GM18870 (cell line): ENCODE data around the gene HLA-DQB1.
"Not testable (repeated sequence)": the region's sequence is repeated elsewhere in the genome, so short reads cannot be mapped to it uniquely, and the experiment has no call there.

Experiments
- ATAC-seq: cut with Tn5 transposase; IDR thresholded peaks from one replicate; pipeline ENCODE4 v1.9.1; 2021; ENCODE audit warnings: moderate library complexity; ENCODE audit not compliant: unreplicated experiment

The HLA-DQB1 gene

DNA sequence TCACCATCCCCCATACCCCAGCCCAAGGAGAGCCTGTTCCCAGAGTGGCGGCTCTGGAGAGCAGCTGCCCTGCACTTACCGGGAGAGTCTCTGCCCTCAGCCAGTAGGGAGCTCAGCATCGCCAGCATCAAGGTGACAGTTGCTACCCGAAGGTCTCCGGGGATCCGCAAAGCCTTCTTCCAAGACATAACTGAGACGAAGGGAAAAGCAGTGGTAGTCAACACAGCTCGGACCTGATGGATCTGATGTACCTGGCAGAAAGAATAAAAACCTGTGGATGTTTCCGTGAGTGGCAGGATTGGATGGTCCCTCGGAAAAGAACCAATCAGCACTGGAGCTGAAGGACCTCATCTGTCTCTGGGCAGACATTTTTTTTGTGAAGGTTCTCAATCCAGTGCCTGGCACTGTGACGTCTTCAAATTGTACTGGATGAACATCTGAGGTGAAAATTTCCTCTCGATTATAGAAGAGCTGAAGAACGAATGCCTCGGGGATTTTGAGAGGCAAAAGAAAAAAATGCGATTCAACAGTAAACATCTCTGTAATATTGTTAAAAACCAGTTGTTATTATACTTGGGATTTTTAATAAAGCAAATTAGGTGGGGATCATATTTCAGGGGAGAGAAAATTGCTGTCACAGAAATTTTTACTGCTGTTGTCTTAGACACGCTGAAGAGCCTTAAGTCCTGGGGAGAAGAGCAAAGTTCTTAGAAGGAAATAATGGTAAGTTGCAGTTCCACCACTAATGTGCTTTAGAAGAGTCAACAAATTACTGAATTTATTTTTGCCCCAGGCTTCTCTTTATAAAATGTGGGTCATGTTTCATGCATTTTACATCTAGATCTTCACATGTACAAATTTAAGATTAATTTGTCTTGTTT lies at the start of gene HLA-DQB1:
Gene HLA-DQB1, minus strand, starts transcription at position 238 of the 881 bp plus-strand sequence. Its CDS starts 50 bp downstream, at position 188.
- peak; percentile 72 for ATAC-seq

DNA sequence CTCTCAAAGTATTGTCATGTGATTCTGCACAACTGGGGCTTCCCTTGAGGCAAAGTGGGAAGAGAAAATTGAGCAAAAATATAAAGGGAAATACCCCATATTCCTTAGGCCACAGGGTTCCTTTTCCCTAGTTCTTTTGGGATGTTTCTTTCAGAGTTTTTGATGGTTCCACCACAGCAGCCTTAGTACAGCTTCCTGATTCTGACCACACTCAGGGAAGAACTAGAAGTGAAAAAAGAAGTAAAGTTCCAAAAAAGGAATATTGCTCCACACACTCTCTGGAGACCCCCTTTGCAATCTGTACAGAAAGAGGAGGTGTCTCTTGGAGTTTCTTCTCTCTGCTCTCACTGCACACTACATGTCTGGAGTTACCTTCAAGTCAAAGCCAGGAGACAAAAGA lies 46.8 kb upstream of the HLA-DQB1 start:
- ATAC-seq, result no peak

GRCh38 chr6:32709625-32710024 lies 43.2 kb upstream of the HLA-DQB1 start:
- ATAC-seq, result no peak

GRCh38 chr6:32705164-32705563 lies 38.7 kb upstream of the HLA-DQB1 start:
- ATAC-seq, result not testable (repeated sequence)

DNA sequence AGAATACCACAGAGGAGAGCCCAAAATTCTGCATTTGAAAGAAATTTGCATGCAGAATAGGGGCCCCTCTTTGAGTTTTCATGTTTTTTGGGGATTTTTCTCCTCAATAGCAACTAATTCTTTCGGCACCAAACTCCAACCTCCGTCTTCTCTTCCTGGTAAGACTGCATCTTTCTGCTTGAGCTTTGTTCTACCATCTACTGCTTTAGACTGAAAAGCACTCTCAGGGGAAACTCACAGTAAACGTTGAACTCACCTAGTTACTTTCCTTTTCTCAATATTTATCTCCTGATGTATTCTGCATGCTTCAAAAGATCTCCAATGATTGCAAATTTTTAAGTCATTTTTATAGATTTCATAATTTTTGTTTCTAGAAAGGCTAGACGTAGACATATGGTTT lies 36.9 kb upstream of the HLA-DQB1 start:
- ATAC-seq, result no peak

DNA sequence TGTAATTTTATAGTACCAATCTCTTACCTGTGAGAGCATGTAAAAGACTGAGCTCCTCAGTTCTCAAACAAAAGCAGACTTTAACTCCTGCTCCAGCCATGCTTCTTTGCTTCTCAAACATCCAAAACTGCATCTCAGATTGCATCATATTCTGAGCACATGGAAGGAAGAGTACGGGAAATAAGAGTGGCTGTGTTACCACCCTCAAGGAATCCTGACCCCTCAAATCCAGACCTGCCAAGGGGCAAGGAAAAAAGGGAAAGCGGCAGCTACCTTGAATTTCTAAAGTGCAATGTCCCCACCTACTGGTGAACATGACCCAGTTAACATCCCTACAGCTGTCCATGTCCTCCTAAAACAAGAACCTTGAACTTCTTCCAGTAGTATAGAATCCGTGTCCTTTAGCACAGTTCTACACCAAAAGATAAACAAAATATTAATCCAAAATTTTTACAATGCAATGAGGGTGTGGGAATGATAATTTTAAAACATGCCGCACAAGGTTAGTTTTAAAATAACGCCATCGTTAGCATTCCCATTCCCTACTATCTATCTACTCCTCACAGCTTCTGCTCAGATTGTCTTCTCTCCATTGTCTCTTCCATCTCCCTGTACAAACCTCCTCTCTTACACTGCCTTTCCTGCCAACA lies 34.1 kb upstream of the HLA-DQB1 start:
- ATAC-seq, result no peak

GRCh38 chr6:32697031-32697430 lies 30.6 kb upstream of the HLA-DQB1 start:
- no peak for ATAC-seq

DNA sequence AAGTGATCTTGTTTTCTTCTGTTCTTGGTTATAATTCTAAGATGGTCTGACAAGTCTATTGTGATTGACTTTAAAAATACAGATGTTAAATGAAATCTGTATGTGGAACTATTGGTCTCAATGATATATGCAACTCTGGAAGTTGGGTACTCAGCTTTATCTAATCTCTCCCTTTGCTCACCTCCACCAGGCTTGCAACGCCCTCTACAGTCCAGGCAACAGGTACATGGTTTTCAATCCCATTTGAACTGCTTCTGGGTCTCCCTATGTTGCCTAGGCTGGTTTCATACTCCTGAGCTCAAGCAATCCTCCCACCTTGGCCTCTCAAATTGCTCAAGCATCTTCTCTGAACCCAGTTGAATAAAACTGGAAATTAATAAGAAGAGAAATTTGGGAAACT lies 25.6 kb upstream of the HLA-DQB1 start:
- no peak for ATAC-seq

DNA sequence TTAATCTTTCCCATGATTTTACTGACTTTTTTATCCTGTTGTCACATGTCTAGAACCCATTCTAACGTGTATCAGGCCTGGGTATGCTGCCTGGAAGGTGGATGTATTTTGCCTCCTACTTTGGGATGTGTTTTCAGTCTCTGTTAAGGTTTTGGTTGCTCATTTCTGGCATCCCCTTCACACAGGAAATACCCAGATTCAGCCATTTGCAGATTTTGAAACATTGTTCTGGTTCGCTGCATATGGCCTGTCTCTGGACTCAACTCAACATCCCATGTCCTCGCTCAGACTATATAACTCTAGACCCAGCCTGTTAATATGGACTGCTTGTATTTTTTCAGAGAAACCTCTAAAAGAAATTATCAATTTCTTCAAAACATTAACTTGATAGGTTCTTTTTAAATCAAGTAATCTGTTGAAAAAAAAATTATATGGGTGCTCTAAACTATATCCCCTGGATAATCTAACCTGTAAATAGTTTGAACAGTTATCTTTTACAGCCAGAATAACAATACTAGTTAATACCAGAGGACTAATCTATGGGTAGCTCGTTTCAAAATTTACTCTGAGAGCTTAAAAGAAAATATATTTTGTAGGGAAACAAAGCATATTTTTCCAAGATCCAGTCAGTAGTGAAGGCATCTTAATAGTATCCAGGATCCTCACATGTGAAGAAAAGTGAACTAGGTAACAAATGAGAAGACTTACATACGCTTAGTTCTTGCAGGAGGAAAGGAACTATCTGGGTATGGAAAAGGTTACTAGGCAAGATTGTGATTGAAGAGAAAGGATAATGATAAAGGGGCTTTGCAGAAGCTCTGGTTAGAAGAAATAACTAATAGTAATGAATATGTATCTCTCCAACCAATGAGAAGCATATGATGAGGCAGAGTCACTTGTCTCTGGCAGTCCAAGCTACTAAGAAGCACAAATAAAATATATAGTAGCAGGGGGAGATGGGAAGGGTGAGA lies 23.4 kb upstream of the HLA-DQB1 start:
- ATAC-seq, result no peak

DNA sequence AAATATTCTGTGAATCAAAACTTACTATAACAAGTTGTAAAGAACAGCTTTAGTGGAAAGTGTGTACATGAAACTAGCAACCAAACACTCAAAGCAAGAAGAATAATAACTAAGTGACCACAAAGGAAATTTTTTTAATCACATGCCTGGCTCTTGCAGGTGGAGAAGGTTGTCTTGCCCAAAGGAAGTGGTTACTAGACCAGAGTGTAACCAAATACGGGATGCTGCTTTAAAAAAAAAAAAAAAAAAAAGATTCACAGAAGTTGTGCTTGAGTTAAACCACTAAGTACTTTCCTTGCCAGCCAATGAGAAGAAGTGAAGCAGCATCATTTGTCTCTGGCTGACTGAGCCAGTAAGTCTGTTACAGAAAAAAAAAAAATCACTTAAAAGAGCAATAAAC lies 19.1 kb upstream of the HLA-DQB1 start:
- ATAC-seq, result peak; percentile 84

DNA sequence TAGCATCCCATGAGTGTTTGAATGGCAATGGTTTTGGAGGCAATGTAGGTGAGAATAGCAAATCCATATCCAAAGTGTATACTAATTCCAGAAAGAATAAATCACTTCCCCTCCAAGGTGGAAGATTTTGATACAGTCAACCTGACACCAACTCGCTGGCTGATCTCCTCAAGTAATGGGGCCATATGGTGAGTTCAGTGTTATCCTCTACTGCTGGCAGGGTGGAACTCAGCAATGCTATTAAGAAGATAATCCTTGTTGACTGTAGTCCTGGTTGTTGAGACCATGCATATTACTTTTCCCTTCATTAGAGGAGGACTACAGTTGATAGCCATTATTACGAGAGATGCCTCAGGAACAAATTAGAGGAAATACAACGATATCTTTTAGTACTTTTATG lies 17.8 kb upstream of the HLA-DQB1 start:
- ATAC-seq, result no peak

DNA sequence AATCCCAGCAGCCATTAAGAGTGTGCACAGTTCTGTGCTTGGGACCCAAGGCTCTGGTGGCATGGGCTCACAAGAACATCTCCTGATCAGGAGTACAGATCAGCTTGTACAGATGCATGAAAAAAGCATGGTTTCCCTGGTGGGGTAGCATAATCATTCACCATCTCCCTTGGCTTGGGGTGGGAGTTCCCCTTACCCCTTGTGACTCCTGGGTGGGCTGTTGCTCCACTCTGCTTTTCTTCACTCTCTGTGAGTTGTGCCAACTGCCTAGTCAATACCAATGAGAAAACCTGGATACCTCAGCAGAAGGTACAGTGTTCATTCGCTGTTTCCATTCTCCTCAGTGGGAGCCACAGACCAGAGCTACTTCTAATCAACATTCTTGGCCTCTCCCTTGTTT lies 13.6 kb upstream of the HLA-DQB1 start:
- no peak for ATAC-seq

- ATAC-seq, result no peak
These were observed 13.0 kb upstream of the HLA-DQB1 start for GRCh38 chr6:32679492-32679891.

- ATAC-seq, result not testable (repeated sequence)
These were observed 7.7 kb upstream of the HLA-DQB1 start for GRCh38 chr6:32674123-32674522.

DNA sequence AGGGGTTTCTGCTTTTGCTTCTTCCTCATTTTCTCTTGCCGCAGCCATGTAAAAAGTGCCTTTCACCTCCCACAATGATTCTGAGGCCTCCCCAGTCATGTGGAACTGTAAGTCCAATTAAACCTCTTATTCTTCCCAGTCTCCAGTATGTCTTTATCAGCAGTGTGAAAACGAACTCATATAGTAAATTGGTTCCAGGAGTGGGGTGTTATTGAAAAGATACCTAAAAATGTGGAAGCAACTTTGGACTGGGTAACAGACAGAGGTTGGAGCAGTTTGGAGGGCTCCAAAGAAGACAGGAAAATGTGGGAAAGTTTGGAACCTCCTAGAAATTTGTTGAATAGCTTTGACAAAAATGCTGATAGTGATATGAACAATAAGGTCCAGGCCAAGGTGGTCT lies 5.5 kb upstream of the HLA-DQB1 start:
- not testable (repeated sequence) for ATAC-seq

GRCh38 chr6:32669893-32670292 lies 3.4 kb upstream of the HLA-DQB1 start:
- no peak for ATAC-seq

DNA sequence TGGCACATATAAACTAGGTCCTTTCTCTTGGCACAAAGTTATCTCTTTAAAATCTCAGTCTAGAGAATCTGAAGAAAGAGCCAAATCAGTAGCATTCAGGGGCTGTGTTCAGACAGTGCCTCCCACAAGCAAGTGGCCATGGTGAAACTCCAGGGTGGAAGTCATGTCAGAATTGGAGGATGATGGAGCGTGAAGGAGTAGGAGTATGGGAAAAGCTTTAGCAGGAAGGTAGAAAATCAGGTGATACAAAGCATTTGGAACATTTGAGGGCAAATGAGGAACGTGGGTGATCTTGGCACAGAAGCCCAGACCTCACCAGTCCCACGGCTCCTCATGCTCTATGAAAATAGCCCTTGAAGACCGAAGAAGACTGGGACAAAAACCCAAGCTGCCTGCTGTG lies 2.8 kb upstream of the HLA-DQB1 start:
- ATAC-seq, result no peak

- peak; percentile 69 for ATAC-seq
These were observed 1.8 kb upstream of the HLA-DQB1 start for GRCh38 chr6:32668226-32668747.

DNA sequence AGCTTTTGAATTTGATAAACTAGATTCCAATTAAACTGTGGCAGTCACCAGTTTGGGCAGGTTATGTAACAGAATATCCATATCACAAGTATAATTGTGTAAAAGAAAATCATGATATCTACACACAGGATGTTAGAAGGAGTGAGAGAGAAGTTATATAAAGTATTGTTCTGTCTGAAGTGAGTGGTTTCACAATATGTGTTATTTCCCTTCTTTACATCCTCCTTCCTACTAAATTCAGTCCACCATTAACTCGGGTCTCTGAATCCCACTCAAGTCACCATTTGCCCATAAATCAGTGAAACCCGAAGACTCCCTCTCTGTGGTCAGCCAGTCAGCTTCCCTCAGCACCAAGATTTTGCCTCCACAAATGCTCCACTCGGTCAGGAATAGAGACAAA lies 796 bp downstream of the HLA-DQB1 start:
- ATAC-seq, result no peak

DNA sequence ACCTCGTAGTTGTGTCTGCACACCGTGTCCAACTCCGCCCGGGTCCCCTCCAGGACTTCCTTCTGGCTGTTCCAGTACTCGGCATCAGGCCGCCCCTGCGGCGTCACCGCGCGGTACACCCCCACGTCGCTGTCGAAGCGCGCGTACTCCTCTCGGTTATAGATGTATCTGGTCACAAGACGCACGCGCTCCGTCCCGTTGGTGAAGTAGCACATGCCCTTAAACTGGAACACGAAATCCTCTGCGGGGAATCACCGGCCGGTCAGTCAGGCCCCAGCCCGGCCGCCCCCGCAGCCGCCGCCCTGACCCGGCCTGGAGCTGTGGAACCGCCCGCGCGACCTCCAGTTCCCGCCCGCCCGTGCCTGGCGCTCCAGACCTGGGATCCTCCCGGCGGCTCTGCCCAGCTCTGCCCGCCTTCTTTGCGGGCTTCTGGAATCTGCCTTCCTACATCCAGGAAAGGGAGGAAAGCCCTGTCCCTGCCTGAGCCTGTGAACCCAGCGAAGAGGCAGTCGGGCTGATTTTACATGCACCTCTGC lies 1.6 kb downstream of the HLA-DQB1 start:
- ATAC-seq, result no peak

GRCh38 chr6:32664354-32664753 lies 2.1 kb downstream of the HLA-DQB1 start:
- ATAC-seq, result no peak
